IgD-negative memory B cell (primary cell): Measurements from ENCODE around the gene IGF2R. TPM values are rescaled to one million over a fixed set of nuclear protein-coding genes. Genes with fewer than 3 reads are reported as not detected.
"Not testable (repeated sequence)": the region's sequence is repeated elsewhere in the genome, so short reads cannot be mapped to it uniquely, and the experiment has no call there.

Experiments
- H3K27ac Mint-ChIP-seq, 3 donors: one replicate each; pipeline ENCODE4 v1.8.0; 2020 to 2022; ENCODE audit warnings: mild to moderate bottlenecking in 3 of 3, mixed read lengths in 3 of 3, moderate library complexity in 1 of 3
- H3K27me3 Mint-ChIP-seq: one replicate; pipeline ENCODE4 v1.8.0; 2021; ENCODE audit warnings: mixed read lengths
- H3K36me3 Mint-ChIP-seq: one replicate; pipeline ENCODE4 v1.8.0; 2020; ENCODE audit warnings: mild to moderate bottlenecking, mixed read lengths
- H3K4me1 Mint-ChIP-seq, 3 donors: one replicate each; pipeline ENCODE4 v1.8.0; 2020 to 2022; ENCODE audit warnings: mixed read lengths in 3 of 3, mild to moderate bottlenecking in 1 of 3
- H3K4me3 Mint-ChIP-seq, 4 donors: one replicate each; pipeline ENCODE4 v1.8.0; 2020 to 2022; ENCODE audit warnings: mild to moderate bottlenecking in 4 of 4, mixed read lengths in 4 of 4, moderate library complexity in 3 of 4
- H3K9me3 Mint-ChIP-seq, 3 donors: one replicate each; pipeline ENCODE4 v1.8.0; 2020 to 2021; ENCODE audit warnings: mixed read lengths in 3 of 3, mild to moderate bottlenecking in 1 of 3
- polyA plus RNA-seq: library from polyadenylated mRNA; unstranded; fragments of 300-500 nt; fragmentation: Illumina TruSeq; gene quantifications from one replicate; pipeline ENCODE4 v1.2.3, GENCODE V29; 2021

IGF2R gene
- polyA plus RNA-seq, 1 donor from 2014 or later = 4.7 TPM

DNA sequence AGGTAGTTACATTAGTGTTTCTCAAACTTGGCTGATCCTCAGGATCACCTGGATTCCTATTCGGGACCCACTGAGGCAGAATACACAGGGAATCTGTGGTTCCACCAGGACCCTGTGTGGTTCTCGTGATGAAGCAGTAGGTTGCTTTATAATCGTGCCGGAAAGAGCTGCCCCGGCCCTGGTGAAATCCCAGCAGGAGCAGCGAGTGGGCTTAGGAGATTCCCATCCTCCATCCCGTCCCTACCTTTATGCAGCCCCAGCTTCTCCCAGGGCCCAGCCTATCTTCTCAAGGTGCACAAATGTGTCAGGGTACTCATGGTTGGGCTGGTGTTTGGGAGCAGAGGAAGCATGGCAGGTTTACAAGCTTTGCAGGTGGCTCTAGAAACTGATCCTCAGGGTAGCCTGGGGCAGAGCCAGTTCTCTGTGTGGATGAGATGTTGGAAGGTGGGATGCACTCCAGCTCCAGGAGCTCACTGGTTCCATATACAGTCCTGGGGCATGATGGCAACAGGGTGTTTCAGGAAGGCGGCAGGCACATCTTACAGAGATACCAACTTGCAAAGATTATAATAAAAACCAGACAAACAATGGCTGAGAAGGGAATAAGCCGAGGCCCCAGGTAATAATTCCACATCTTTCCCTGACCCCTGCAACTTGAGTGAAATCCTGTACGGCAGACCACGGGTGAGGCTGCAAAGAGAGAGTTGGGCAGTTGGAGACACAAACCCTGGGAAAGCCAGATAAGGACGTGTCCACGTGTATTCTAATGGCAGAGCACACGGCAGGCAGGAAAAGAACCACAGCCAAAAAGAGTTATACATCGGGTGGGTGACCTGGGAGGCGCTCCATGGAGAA lies 158.6 kb downstream of the IGF2R start:
- H3K9me3 Mint-ChIP-seq = no peaks in the 10 kb centered on the region
- H3K4me3 Mint-ChIP-seq = no peak overlapping the region
- H3K4me1 Mint-ChIP-seq = peaks cover 0 to 4% (median 4%) of the 10 kb centered on the region in 3 donors
- no peak overlapping the region for H3K27ac Mint-ChIP-seq
- H3K27me3 Mint-ChIP-seq = no peaks in the 10 kb centered on the region
- peaks cover 3% of the 10 kb centered on the region for H3K36me3 Mint-ChIP-seq

DNA sequence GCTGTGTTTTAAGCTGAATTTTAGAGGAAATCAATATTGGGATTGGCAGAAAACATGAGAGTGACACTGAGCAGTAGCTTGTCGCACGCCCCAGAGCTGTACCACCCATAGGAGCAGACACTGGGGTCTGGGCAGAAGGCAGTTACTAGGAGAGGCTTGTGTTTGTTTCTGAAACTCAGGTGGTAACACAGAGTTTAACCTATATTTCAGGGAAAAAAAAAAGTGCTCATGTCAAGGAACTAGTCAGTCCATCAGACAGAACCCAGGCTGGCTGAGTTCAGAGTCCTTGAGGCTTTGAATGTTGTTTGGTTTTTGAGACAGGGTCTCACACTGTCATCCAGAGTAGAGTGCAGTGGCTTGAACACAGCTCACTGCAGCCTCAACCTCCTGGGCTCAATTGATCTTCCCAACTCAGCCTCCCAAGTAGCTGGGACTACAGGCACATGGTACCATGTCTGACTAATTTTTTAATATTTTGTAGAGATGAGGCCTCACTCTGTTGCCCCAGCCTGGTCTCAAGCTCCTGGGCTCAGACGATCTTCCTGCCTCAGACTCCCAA lies 159.3 kb downstream of the IGF2R start:
- Mint-ChIP-seq H3K4me1 (peaks cover 0 to 5% (median 4%) of the 10 kb centered on the region in 3 donors), H3K36me3 (peaks cover 3% of the 10 kb centered on the region), H3K27me3 (no peaks in the 10 kb centered on the region), H3K27ac (no peak overlapping the region), H3K9me3 (no peaks in the 10 kb centered on the region), H3K4me3 (no peak overlapping the region)

DNA sequence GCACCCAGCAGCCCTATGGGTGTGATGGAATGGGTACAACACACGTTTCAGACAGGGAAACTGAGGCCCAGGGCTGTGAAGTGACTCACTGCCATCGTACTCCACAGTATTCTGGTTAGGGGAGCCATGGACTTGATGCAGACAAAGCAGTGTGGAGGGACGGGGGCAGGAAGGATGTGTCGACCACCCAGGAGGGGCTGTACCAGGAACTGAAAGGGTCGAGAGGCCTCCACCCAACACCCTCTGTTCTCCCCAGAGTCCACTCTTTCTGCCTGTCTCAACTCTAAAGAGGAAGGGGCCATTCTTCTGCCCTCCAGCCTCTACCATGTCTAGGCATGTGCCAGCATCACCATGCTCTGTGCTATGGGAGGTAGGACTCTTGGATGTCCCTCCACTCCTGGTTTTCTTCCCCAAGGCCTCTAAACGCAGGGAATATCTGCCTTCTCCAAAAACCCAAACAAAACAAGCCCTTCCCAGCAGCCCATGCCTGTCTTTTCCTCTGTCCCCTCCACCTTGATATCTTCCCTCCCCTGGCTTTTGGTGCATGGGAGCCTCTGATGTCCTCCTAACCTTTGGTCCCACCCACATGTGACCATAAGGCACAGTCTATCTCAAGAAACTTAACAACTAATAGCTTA lies 160.1 kb downstream of the IGF2R start:
- Mint-ChIP-seq H3K27me3 (no peaks in the 10 kb centered on the region), H3K9me3 (no peaks in the 10 kb centered on the region), H3K4me3 (peak overlapping the region in 1 of 4 donors; percentile 45), H3K36me3 (peaks cover 3% of the 10 kb centered on the region), H3K4me1 (peaks cover 0 to 5% (median 4%) of the 10 kb centered on the region in 3 donors), H3K27ac (no peak overlapping the region)

DNA sequence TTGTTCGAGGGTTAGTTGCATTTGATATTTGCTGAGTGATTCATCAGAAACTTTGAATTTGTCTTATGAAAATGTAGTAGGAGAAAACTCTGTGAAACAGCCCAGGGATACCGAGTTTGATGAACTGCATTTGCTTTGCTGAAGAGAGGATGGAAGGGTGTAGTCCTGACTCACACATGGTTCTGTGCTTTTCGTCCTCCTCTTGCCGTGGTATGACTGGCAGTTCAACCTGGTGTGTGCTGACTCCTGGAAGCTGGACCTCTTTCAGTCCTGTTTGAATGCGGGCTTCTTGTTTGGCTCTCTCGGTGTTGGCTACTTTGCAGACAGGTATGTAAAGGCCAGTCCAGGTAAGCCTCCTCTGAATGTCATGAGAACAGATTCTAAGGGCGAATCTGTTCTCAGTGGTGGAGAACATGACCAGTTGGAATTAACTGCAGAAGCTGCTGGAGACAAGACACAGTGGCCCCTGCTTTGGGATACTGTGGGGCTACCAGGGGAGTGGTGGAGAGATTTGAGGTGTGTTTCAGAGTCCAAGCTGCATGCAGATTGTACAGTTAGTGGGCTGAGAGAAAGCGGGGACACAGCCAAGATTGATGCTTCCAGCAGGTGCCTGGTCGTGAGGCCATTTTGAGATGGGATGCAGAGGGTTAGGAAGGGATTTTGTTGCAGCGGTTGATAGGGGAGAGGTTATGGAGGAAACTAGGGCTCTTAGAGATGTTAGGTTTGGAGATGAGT lies 161.2 kb downstream of the IGF2R start:
- Mint-ChIP-seq H3K4me1 (peaks cover 0 to 5% (median 4%) of the 10 kb centered on the region in 3 donors), H3K27me3 (peaks cover 2% of the 10 kb centered on the region), H3K27ac (no peak overlapping the region), H3K9me3 (no peaks in the 10 kb centered on the region), H3K36me3 (peaks cover 3% of the 10 kb centered on the region), H3K4me3 (no peak overlapping the region)

DNA sequence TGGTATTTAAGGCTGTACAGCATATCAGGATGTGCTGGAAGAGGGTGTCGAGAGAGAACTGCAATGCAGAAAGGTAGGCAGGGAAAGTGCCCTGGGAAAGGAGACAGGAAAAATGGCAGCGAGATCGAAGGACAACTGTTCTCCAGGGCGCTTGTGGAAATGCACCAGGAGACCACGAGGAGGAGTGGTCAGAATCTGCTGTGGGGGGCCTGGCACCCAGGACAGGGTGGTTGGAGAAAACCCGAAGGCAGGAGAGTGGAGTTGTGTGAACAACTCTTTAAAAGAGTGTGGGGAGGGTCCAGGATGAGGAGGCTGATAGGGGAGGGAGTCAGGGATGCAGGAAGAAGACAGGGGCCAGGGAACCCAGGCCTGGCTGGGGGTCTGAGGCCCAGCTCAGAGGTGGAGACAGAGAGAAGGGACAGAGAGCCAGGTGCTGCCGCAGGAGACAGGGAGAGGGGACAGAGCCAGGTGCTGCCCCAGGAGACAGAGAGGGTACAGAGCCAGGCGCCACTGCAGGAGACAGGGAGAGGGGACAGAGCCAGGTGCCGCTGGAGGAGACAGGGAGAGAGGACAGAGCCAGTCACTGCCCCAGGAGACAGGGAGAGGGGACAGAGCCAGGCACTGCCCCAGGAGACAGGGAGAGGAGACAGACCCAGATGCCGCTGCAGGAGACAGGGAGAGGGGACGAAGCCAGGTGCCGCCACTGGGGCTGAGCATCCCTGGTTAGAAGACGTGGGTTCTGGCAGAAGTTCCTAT lies 162.0 kb downstream of the IGF2R start:
- peaks cover 3% of the 10 kb centered on the region for H3K36me3 Mint-ChIP-seq
- H3K27ac Mint-ChIP-seq = no peak overlapping the region
- H3K4me3 Mint-ChIP-seq = no peak overlapping the region
- H3K27me3 Mint-ChIP-seq = peaks cover 5% of the 10 kb centered on the region
- H3K4me1 Mint-ChIP-seq = peaks cover 0 to 5% (median 4%) of the 10 kb centered on the region in 3 donors
- H3K9me3 Mint-ChIP-seq = no peaks in the 10 kb centered on the region

DNA sequence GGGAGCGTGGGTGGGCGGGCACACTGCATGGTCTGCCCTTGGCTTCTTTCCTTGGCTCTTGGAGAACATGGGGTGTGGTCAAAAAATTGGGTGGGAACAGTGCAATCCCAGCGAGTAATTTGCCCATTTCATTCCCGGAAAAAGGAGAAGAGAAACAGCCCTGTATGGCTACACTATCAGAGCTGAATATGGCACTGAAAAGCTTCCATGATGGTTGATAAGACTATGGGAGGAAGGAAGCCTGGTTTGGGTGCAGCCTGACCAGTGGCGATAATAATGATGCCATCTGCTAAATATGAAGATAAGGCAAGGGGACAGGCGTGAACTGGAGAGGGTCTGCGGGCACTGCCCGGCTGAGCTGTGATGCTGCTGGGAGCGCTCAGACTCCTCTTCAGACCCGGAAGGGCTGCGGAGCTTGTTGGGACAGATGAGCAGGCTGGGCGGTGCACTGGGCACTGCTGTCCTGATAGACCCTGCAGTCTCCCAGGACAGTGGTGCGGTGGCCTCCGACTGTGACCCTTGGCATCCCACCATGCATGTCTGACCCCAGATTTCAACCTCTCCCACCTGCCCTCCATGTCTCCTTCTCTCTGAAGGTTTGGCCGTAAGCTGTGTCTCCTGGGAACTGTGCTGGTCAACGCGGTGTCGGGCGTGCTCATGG lies 162.9 kb downstream of the IGF2R start:
- no peak overlapping the region for H3K27ac Mint-ChIP-seq
- no peak overlapping the region for H3K4me3 Mint-ChIP-seq
- H3K9me3 Mint-ChIP-seq = no peaks in the 10 kb centered on the region
- peaks cover 0 to 5% (median 4%) of the 10 kb centered on the region in 3 donors for H3K4me1 Mint-ChIP-seq
- peaks cover 3% of the 10 kb centered on the region for H3K36me3 Mint-ChIP-seq
- peaks cover 5% of the 10 kb centered on the region for H3K27me3 Mint-ChIP-seq

DNA sequence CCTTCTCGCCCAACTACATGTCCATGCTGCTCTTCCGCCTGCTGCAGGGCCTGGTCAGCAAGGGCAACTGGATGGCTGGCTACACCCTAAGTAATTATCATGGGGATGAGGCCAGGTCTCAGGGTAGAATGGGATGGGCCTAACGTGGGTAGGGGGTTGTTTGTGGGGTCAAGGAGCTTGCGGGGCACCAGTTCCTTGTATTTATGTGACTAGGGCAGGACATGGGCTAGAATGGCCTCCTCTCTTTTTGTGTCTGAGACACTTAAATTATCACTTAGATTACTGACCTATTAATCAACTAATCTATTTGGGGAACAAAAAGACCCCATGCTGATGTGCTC lies 163.4 kb downstream of the IGF2R start:
- Mint-ChIP-seq H3K4me3 (no peak overlapping the region), H3K9me3 (no peaks in the 10 kb centered on the region), H3K27ac (no peak overlapping the region), H3K4me1 (peaks cover 0 to 5% (median 4%) of the 10 kb centered on the region in 3 donors), H3K36me3 (peaks cover 3% of the 10 kb centered on the region), H3K27me3 (peaks cover 8% of the 10 kb centered on the region)

DNA sequence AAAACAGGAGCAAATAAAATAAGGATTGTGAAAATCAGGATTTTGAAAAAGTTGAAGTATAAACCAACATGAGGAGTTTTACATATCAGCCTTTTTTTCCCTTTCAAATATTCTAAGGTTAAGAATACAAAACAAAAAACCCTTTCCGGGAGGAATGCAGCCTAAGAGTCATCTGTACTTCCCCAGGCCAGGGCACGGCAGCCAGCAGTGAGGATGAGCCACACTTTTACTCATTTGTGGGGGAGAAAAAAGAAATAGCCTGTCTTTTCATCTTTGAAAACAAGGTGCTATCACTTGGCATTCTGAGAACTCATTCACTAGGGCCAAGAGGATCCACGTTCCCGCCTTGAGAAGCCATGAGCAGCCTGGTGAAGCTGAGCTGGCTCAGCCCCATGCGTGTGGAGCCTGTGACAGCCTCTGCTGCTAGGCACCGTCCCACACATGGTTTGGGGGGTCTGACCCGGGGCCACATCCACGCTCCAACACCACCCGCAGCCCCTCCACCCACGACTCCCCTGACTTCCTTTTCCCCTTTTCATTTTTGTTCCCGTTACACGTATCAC lies 164.0 kb downstream of the IGF2R start:
- H3K27ac Mint-ChIP-seq = no peak overlapping the region
- H3K27me3 Mint-ChIP-seq = peaks cover 8% of the 10 kb centered on the region
- no peaks in the 10 kb centered on the region for H3K9me3 Mint-ChIP-seq
- peaks cover 0 to 5% (median 4%) of the 10 kb centered on the region in 3 donors for H3K4me1 Mint-ChIP-seq
- H3K36me3 Mint-ChIP-seq = peaks cover under 1% of the 10 kb centered on the region
- no peak overlapping the region for H3K4me3 Mint-ChIP-seq

DNA sequence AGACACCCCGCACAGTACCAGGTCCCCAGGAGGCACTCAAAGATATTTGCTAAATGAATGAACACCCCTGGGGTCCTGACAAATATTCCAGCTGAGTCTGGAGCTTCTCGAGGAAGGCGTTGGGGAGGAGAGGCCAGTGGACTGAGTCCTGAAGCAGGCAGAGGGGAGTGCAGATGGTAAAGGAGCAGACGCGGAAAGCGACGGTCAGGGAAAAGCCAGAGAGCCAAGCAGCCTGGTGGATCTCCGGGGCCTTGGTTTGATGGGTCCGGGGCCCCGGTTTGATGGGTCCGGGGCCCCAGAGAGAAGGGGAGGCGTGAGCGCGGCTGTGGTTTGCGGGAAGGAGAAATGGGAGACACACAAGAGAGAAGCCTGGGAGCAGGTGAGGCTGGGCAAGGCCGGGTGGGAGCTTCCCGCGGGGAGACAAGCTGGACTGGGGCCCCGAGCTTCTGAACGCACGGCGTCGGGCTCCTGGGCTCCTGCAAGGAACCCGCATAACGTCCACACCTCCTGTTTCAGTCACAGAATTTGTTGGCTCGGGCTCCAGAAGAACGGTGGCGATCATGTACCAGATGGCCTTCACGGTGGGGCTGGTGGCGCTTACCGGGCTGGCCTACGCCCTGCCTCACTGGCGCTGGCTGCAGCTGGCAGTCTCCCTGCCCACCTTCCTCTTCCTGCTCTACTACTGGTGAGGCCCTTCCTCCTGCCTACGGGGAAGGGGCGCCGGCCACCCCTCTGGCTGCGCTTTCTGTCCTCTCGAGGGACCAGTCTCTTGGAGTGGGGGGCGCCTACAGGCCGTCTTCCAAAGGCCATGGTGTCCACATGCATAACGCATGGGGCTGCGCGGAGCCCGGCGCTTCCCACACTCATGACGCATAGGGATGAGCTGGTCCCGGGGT lies 164.8 kb downstream of the IGF2R start:
- Mint-ChIP-seq H3K27ac (no peak overlapping the region), H3K9me3 (no peaks in the 10 kb centered on the region), H3K4me1 (peaks cover 2 to 5% (median 4%) of the 10 kb centered on the region in 3 donors), H3K36me3 (no peaks in the 10 kb centered on the region), H3K27me3 (peaks cover 8% of the 10 kb centered on the region), H3K4me3 (no peak overlapping the region)

DNA sequence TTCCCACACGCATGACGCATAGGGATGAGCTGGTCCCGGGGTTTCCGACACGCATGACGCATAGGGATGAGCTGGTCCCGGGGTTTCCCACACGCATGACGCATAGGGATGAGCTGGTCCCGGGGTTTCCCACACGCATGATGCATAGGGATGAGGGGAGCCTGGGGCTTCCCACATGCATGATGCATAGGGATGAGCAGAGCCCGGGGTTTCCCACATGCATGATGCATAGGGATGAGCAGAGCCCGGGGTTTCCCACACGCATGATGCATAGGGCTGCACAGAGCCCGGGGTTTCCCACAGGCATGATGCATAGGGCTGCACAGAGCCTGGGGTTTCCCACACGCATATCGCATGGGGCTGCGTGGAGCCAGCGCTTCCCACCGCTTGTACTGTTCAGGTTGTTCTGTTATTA lies 165.5 kb downstream of the IGF2R start:
- not testable (repeated sequence) for H3K4me3 Mint-ChIP-seq, H3K27ac Mint-ChIP-seq, H3K27me3 Mint-ChIP-seq, H3K9me3 Mint-ChIP-seq, H3K36me3 Mint-ChIP-seq, H3K4me1 Mint-ChIP-seq

DNA sequence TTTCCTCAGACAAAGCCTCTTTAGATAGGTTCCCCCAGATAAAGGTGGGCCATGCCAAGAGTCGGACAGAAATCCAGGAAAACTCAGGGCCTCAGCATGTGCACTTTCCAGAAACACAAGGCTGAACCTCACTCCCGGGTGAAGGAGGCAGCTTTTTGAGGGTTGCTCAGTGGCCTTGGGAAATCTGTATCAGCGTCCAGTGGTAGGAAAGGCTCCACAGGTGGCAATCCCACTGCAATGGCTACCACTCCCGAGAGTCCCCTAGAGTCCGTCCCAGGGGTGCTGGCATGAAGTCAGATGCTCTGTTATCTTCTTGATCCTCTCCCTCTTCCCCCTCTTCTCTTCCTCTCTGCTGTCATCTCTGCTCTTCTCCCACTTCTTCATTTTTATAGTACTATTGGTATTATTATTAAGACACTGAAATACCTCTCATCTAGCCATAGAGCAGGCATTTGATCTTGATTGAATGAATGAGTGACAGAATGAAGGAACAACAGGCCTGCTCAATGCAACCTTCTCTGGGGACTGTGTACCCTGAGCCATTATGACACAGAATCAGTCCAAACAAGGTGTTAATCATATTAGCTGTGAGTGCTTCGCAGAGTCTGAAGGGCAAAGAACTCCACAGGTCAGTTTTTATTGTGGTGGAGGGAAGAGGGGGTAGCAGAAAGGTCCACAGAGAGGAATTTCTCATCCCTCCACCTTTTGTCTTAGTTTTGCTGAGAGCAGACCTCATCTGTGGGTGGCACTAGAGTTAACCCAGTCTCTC lies 166.1 kb downstream of the IGF2R start:
- Mint-ChIP-seq H3K27me3 (peaks cover 8% of the 10 kb centered on the region), H3K27ac (no peak overlapping the region), H3K4me3 (no peak overlapping the region), H3K9me3 (no peaks in the 10 kb centered on the region), H3K36me3 (no peaks in the 10 kb centered on the region), H3K4me1 (peaks cover 0 to 2% (median 1%) of the 10 kb centered on the region in 3 donors)

DNA sequence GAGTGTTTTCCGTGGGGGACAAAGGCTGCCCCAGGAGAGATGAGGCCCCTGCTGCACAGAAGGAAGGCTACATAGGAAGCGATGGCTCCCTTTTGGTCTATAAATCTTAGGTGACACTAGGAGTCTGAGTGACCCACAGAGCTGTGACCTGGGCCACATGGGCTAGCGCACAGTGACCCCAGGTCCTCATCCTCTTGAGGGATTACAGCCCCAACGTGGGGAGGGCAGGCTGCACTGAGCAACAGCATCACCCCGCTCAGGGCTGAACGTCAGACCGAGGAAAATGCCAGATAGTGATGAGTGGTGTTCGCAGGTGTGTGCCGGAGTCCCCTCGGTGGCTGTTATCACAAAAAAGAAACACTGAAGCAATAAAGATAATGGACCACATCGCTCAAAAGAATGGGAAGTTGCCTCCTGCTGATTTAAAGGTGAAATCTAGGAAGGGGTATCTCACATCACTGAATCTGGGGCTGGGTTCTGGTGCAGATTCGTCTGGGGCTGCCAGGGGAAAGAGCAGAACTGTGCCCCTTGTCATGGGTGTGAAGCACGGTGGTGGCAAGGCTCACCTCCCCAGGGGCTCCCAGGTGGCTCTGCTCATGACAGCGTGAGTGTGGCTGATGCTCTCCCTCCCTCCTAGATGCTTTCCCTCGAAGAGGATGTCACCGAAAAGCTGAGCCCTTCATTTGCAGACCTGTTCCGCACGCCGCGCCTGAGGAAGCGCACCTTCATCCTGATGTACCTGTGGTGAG lies 167.2 kb downstream of the IGF2R start:
- Mint-ChIP-seq H3K4me3 (no peak overlapping the region), H3K27ac (no peak overlapping the region), H3K4me1 (peaks cover 0 to 2% (median 1%) of the 10 kb centered on the region in 3 donors), H3K36me3 (no peaks in the 10 kb centered on the region), H3K9me3 (no peaks in the 10 kb centered on the region), H3K27me3 (peaks cover 8% of the 10 kb centered on the region)
